SK-N-MC (cell line): Measurements from ENCODE around the gene GRIP1.

Source experiments
- EZH2 ChIP-seq: fragments of 200-600 bp; sonication (generic); IDR thresholded peaks from one replicate; pipeline ENCODE4 v1.6.1; 2017; ENCODE audit warnings: antibody characterized with exemption
- POLR2AphosphoS5 ChIP-seq: IDR thresholded peaks from 2 replicates; pipeline ENCODE4 v1.6.1; 2012; ENCODE audit warnings: mild to moderate bottlenecking, low read depth, low read length, borderline replicate concordance

- TF ChIP-seq EZH2: no peak
- no peak for TF ChIP-seq POLR2AphosphoS5
Observed at GRCh38 chr12:66304296-66304900, 374.5 kb downstream of the GRIP1 start.
